K562 (cell line): ENCODE measurements around the gene PLPPR2. TPM values are rescaled to one million over a fixed set of nuclear protein-coding genes. Genes with fewer than 3 reads are reported as not detected.

ENCODE experiments used
- BCL6 ChIP-seq: fragments of 250-450 bp; sonication (Bioruptor Pico); IDR thresholded peaks from 2 replicates; pipeline ENCODE4 v1.4.0; 2020
- BHLHE40 ChIP-seq: IDR thresholded peaks from 2 replicates; pipeline ENCODE4 v1.6.1; 2011; ENCODE audit warnings: low read length, improper control_type of control experiment
- CBX1 ChIP-seq: sonication (generic); IDR thresholded peaks from 2 replicates; pipeline ENCODE4 v1.6.1; 2016; ENCODE audit warnings: antibody characterized with exemption, low read depth, mild to moderate bottlenecking
- DDX20 ChIP-seq: fragments of 450-650 bp; IDR thresholded peaks from 2 replicates; pipeline ENCODE4 v1.6.1; 2016; ENCODE audit warnings: missing genetic modification characterization, low read depth, mild to moderate bottlenecking, missing compliant biosample characterization, moderate library complexity
- MBD2 ChIP-seq: sonication (generic); IDR thresholded peaks from 2 replicates; pipeline ENCODE4 v1.6.1; 2016; ENCODE audit warnings: low read depth, borderline replicate concordance
- MEF2A ChIP-seq: IDR thresholded peaks from 2 replicates; pipeline ENCODE4 v1.6.1; 2011; ENCODE audit warnings: low read depth, mild to moderate bottlenecking, low read length, moderate library complexity; ENCODE audit not compliant: control insufficient read depth
- MEIS2 ChIP-seq: fragments of 450-650 bp; IDR thresholded peaks from 2 replicates; pipeline ENCODE4 v1.6.1; 2014; ENCODE audit warnings: mild to moderate bottlenecking; ENCODE audit not compliant: partially characterized antibody
- NONO ChIP-seq, 2 experiments: fragments of 200-400 bp in 1 of 2; fragments of 450-650 bp in 1 of 2; formaldehyde crosslinking in 1 of 2; IDR thresholded peaks; 2 replicates each; pipeline ENCODE4 v1.6.1; 2017; ENCODE audit warnings: low read depth in 2 of 2, mild to moderate bottlenecking in 2 of 2, moderate library complexity in 2 of 2, low read length in 1 of 2
- ZNF212 ChIP-seq: fragments of 450-650 bp; formaldehyde crosslinking; IDR thresholded peaks from 2 replicates; pipeline ENCODE4 v1.4.0; 2020; ENCODE audit warnings: mild to moderate bottlenecking
- ZNF507 ChIP-seq: conservative IDR thresholded peaks from 2 replicates; pipeline ENCODE4 v1.6.1; 2017; ENCODE audit warnings: missing genetic modification characterization, missing compliant biosample characterization
- ZNF57 ChIP-seq: fragments of 450-650 bp; formaldehyde crosslinking; IDR thresholded peaks from 2 replicates; pipeline ENCODE4 v1.4.0; 2020; ENCODE audit warnings: mild to moderate bottlenecking, moderate library complexity
- ZNF785 ChIP-seq: fragments of 250-450 bp; sonication (Bioruptor Pico); IDR thresholded peaks from 2 replicates; pipeline ENCODE4 v1.4.0; 2020; ENCODE audit warnings: mild to moderate bottlenecking
- ZNF830 ChIP-seq: fragments of 250-450 bp; sonication (Bioruptor Pico); IDR thresholded peaks from 2 replicates; pipeline ENCODE4 v1.5.0; 2021; ENCODE audit warnings: mild to moderate bottlenecking
- polyA plus RNA-seq, 8 experiments: library from polyadenylated mRNA; depleted of rRNA in 4 of 8; stranded (reverse) in 5 of 8; unstranded in 3 of 8; fragments of >200 nt; fragmentation: Nextera tagmentation in 2 of 8; fragmentation: Illumina TruSeq in 1 of 8; extraction: Ambion mirVana in 2 of 8; extraction: Trizol in 1 of 8; gene quantifications; 2 replicates each; pipeline versions ENCODE4 v1.2.1 to v1.2.3, GENCODE V29; 2011 to 2014; ENCODE audit warnings: inconsistent platforms in 1 of 8, missing spikeins in 1 of 8
- total RNA-seq, 7 experiments: library from RNA; depleted of rRNA in 6 of 7; stranded (reverse); fragments of >200 nt in 6 of 7; fragmentation: Illumina TruSeq in 2 of 7; extraction: Trizol in 2 of 7; gene quantifications; 2 replicates each; pipeline versions ENCODE4 v1.2.1 to v1.2.3, GENCODE V29; 2011 to 2021; ENCODE audit warnings: low replicate concordance in 1 of 7
- TF ChIP-seq, protein P1 (sequence below): fragments of 200-600 bp; sonication (generic); IDR thresholded peaks from one replicate; pipeline ENCODE4 v1.6.1; 2012; ENCODE audit warnings: mild to moderate bottlenecking, low read depth, low read length, inconsistent platforms
- TF ChIP-seq, protein P2 (sequence below): sonication (generic); formaldehyde crosslinking; IDR thresholded peaks from 2 replicates; pipeline ENCODE4 v1.8.0; 2022; ENCODE audit warnings: mild to moderate bottlenecking, missing genetic modification reagents
- TF ChIP-seq, protein P3 (sequence below): fragments of 450-650 bp; IDR thresholded peaks from 2 replicates; pipeline ENCODE4 v1.6.1; 2016; ENCODE audit warnings: missing biosample characterization, missing genetic modification characterization

PLPPR2 gene
- total and polyA plus RNA-seq, 9 of the 15 experiments (the other 6 are each of a cell fraction or from before 2014, with no cell fraction given): 0.49 to 15.9 (median 3.4) TPM

DNA sequence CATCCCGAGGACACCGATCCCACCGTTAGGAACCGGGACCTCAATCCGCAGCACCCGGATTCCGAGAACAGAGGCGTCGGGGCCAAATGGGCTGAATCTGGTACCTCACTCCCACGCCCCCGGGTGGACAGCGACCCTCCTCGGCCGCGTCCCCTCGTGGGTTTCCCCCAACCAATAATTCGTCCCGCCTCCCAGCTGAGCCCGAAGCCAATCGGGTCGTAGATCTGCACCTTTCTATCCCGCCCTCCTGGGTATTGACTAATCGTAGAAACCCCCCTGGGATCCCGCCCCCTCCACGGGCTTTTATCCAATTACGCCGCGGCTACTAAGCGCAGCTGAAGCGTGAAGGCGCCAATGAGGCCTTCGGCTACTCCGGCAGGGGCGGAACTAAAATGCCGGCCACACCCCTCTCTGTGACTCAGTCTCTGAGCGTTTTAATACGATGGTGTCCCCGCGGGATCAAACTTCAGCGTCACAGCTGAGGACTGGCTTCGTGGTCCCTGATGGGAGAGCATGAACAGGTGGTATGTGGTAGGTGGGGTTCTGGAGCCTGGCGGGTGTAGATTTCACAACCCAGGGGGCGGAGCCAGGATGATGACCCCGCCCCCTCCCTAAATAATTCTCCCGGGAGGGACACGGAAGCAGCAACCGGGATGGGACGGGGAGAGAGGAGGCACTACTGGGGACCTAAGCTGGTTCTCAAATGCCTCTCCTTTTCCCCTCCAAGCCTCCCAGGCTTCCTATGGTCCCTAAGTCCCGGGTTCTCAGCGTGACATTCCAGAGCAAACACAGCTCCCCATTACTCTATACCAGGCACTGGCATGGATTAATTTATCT, 8.9 kb upstream of the PLPPR2 start, which contains the start of the genes CCDC159 and TMEM205 (continued):
- TF ChIP-seq ZNF507: no peak
- TF ChIP-seq ZNF785 (CRISPR knock-in tag): no peak
- TF ChIP-seq ZNF57 (CRISPR knock-in tag): no peak
- TF ChIP-seq ZNF212 (CRISPR knock-in tag): no peak
- TF ChIP-seq, protein P1, sequence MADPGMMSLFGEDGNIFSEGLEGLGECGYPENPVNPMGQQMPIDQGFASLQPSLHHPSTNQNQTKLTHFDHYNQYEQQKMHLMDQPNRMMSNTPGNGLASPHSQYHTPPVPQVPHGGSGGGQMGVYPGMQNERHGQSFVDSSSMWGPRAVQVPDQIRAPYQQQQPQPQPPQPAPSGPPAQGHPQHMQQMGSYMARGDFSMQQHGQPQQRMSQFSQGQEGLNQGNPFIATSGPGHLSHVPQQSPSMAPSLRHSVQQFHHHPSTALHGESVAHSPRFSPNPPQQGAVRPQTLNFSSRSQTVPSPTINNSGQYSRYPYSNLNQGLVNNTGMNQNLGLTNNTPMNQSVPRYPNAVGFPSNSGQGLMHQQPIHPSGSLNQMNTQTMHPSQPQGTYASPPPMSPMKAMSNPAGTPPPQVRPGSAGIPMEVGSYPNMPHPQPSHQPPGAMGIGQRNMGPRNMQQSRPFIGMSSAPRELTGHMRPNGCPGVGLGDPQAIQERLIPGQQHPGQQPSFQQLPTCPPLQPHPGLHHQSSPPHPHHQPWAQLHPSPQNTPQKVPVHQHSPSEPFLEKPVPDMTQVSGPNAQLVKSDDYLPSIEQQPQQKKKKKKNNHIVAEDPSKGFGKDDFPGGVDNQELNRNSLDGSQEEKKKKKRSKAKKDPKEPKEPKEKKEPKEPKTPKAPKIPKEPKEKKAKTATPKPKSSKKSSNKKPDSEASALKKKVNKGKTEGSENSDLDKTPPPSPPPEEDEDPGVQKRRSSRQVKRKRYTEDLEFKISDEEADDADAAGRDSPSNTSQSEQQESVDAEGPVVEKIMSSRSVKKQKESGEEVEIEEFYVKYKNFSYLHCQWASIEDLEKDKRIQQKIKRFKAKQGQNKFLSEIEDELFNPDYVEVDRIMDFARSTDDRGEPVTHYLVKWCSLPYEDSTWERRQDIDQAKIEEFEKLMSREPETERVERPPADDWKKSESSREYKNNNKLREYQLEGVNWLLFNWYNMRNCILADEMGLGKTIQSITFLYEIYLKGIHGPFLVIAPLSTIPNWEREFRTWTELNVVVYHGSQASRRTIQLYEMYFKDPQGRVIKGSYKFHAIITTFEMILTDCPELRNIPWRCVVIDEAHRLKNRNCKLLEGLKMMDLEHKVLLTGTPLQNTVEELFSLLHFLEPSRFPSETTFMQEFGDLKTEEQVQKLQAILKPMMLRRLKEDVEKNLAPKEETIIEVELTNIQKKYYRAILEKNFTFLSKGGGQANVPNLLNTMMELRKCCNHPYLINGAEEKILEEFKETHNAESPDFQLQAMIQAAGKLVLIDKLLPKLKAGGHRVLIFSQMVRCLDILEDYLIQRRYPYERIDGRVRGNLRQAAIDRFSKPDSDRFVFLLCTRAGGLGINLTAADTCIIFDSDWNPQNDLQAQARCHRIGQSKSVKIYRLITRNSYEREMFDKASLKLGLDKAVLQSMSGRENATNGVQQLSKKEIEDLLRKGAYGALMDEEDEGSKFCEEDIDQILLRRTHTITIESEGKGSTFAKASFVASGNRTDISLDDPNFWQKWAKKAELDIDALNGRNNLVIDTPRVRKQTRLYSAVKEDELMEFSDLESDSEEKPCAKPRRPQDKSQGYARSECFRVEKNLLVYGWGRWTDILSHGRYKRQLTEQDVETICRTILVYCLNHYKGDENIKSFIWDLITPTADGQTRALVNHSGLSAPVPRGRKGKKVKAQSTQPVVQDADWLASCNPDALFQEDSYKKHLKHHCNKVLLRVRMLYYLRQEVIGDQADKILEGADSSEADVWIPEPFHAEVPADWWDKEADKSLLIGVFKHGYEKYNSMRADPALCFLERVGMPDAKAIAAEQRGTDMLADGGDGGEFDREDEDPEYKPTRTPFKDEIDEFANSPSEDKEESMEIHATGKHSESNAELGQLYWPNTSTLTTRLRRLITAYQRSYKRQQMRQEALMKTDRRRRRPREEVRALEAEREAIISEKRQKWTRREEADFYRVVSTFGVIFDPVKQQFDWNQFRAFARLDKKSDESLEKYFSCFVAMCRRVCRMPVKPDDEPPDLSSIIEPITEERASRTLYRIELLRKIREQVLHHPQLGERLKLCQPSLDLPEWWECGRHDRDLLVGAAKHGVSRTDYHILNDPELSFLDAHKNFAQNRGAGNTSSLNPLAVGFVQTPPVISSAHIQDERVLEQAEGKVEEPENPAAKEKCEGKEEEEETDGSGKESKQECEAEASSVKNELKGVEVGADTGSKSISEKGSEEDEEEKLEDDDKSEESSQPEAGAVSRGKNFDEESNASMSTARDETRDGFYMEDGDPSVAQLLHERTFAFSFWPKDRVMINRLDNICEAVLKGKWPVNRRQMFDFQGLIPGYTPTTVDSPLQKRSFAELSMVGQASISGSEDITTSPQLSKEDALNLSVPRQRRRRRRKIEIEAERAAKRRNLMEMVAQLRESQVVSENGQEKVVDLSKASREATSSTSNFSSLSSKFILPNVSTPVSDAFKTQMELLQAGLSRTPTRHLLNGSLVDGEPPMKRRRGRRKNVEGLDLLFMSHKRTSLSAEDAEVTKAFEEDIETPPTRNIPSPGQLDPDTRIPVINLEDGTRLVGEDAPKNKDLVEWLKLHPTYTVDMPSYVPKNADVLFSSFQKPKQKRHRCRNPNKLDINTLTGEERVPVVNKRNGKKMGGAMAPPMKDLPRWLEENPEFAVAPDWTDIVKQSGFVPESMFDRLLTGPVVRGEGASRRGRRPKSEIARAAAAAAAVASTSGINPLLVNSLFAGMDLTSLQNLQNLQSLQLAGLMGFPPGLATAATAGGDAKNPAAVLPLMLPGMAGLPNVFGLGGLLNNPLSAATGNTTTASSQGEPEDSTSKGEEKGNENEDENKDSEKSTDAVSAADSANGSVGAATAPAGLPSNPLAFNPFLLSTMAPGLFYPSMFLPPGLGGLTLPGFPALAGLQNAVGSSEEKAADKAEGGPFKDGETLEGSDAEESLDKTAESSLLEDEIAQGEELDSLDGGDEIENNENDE: no peak
- TF ChIP-seq MBD2: peak; percentile 94
- TF ChIP-seq BCL6 (CRISPR knock-in tag): no peak
- TF ChIP-seq, protein P2, sequence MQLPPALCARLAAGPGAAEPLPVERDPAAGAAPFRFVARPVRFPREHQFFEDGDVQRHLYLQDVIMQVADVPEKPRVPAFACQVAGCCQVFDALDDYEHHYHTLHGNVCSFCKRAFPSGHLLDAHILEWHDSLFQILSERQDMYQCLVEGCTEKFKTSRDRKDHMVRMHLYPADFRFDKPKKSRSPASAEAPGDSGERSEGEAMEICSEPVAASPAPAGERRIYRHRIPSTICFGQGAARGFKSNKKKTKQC (CRISPR knock-in tag): no peak
- TF ChIP-seq, protein P3, sequence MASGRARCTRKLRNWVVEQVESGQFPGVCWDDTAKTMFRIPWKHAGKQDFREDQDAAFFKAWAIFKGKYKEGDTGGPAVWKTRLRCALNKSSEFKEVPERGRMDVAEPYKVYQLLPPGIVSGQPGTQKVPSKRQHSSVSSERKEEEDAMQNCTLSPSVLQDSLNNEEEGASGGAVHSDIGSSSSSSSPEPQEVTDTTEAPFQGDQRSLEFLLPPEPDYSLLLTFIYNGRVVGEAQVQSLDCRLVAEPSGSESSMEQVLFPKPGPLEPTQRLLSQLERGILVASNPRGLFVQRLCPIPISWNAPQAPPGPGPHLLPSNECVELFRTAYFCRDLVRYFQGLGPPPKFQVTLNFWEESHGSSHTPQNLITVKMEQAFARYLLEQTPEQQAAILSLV (tag): no peak
- TF ChIP-seq MEIS2: no peak
- TF ChIP-seq NONO (IDR thresholded peaks at IDR 0.05; ENCODE audit: low read depth in 2 of 2, low read length in 1 of 2): no peak
- TF ChIP-seq ZNF830 (CRISPR knock-in tag): no peak
- no peak for TF ChIP-seq DDX20
- TF ChIP-seq CBX1: no peak
- no peak for TF ChIP-seq MEF2A
- TF ChIP-seq BHLHE40: 0 out of 2 replicates have a peak, but pooled peaks have one; percentile 10
